ENCODE measurements around the gene SUN2.
"Not testable (repeated sequence)": the region's sequence is repeated elsewhere in the genome, so short reads cannot be mapped to it uniquely, and the experiment has no call there.

Gene SUN2, protein sequence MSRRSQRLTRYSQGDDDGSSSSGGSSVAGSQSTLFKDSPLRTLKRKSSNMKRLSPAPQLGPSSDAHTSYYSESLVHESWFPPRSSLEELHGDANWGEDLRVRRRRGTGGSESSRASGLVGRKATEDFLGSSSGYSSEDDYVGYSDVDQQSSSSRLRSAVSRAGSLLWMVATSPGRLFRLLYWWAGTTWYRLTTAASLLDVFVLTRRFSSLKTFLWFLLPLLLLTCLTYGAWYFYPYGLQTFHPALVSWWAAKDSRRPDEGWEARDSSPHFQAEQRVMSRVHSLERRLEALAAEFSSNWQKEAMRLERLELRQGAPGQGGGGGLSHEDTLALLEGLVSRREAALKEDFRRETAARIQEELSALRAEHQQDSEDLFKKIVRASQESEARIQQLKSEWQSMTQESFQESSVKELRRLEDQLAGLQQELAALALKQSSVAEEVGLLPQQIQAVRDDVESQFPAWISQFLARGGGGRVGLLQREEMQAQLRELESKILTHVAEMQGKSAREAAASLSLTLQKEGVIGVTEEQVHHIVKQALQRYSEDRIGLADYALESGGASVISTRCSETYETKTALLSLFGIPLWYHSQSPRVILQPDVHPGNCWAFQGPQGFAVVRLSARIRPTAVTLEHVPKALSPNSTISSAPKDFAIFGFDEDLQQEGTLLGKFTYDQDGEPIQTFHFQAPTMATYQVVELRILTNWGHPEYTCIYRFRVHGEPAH

GRCh38 chr22:38755911-38756532, at the start of gene SUN2:
TSS of gene SUN2 (minus strand) at chr22:38755998. CDS start at chr22:38752628, 3,370 bp downstream.
- DNase-seq, result peak; percentile 95

- DNase-seq, result not testable (repeated sequence)
Observed at GRCh38 chr22:38805041-38805593, 49.3 kb upstream of the SUN2 start.

GRCh38 chr22:38802671-38803121, 46.9 kb upstream of the SUN2 start:
- no peak for DNase-seq

DNA sequence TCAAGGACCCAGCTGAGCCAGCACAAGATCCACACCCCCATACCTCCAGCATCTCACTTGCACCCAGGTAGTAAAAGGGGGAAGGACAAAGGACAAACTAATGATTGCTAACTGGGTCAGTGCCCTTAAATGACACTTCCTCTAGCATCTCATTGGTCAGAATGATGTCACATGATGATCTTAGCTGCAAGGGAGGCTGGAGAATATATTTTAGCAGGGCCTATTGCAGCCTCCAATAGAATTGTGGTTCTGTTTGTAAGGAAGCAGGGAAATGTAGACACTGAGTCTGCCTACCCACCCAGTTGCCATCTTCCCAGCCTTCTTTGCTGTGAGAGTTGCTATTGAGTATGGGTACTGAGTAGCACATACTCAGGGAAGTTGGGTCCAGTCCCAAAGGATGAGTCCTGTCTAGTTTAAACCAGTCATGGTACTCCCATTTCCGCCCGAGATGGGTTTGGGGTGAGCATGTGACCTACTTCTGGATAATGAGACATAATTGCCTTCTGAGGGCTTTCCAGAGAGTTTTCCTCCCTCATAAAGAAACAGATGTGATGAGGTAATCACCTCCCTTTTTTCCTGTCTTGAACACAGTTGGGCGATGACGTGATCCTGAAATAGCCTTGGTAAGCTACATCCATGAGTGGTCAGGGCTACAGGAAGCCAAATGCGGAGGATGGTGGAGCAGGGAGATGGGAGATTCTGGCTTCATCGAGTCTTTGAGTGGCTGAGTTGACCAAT, 43.6 kb upstream of the SUN2 start:
- no peak for DNase-seq

DNA sequence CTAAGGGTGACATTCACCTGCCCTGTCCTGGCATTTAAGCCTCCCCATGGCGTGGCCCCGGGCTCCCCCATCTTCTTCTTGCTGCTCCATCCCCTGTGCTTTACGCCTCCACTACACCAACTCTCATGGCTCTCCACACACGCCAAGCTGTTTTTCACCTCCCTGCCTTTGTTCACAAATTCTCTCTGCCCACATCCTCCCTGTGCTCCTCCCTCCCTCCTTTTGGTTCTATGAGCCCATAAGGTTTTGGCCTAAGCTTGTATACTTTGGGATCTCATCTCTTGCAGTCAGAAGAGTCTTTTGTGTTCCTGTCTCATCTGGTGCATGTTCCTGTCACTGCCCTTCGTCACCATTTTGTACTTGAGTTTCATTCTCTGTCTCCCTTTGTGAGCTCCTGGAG, 42.7 kb upstream of the SUN2 start:
- no peak for DNase-seq

- no peak for DNase-seq
Observed at GRCh38 chr22:38796262-38796957, 40.6 kb upstream of the SUN2 start.

DNA sequence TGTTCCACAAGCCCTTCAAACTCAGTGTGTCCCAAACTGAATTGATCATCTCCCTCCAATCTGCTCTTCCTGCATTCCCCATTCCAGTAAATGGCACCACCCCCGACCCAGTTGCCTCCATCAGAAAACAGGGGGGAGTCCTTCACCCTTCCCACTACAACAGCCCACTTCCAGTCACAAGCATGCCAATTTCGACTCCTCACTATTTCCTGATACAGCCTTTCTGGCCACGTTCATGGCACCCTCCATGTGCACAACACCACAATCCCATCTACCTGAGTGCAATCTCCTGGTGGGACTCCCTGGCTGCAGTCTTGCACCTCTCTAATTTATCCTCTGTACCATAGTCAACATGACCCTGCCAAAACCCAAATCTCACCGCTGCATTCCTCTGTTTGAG, 39.8 kb upstream of the SUN2 start:
- DNase-seq, result no peak

- peak; percentile 98 for DNase-seq
Observed at GRCh38 chr22:38793721-38794466, 38.1 kb upstream of the SUN2 start, which contains the start of gene DNAL4. TSS of gene DNAL4 (minus strand) at chr22:38794143. CDS start at chr22:38782731, 11,412 bp downstream.

DNA sequence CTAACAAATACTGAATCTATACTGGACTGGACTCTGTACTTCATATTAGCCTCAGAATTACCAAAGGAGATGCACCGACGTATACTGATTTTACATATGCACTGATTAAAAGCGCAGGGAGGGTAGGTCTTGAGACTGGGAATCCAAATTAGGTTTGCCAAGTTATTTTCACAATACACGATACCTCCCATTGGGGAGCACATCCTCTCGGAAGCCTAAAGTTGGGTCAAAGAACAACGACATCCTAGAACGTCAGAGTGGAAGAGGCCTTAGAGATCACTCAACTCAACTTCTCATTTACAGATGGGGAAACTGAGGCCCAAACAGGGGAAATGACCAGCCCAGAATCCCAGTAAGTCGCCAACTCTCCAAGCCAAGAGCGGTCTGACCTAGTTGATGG, 37.5 kb upstream of the SUN2 start:
- no peak for DNase-seq

DNA sequence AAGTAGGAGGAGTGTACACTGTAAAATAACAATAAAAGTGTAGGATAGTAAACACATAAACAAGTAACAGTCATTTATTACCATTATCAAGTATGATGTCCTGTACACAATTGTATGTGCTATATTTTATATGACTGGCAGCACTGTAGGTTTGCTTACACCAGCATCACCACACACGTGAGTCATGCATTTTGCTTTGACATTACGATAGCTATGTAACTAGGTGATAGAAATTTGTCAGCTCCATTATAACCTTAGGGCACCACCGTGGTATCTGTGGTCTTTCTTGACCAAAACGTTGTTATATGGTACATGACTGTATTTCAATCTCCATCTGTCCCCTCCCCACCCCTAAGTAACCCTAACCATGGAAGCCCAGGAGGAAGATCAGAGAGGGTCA, 37.0 kb upstream of the SUN2 start:
- no peak for DNase-seq

- no peak for DNase-seq
Observed at GRCh38 chr22:38789606-38790005, 33.8 kb upstream of the SUN2 start.

DNA sequence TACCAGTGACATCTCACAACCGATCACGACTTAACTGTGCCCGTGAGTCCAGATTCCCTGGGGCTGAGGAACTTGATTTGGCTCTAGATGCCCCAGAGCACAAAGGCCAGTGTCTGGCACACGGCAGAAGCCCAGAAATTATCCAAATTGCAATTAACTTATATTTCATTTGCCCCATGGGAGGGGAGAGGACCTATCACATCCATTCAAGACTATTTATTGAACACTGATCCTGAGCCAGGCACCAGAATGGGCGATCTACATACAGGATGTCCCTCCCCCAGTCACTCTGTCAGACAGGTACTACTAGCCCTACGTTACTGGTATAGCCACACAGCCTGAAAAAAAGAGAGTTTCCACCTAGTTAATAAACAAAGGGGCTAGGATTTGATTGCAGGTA, 33.0 kb upstream of the SUN2 start:
- DNase-seq, result no peak

GRCh38 chr22:38788021-38788816, 32.4 kb upstream of the SUN2 start:
- DNase-seq, result no peak

DNA sequence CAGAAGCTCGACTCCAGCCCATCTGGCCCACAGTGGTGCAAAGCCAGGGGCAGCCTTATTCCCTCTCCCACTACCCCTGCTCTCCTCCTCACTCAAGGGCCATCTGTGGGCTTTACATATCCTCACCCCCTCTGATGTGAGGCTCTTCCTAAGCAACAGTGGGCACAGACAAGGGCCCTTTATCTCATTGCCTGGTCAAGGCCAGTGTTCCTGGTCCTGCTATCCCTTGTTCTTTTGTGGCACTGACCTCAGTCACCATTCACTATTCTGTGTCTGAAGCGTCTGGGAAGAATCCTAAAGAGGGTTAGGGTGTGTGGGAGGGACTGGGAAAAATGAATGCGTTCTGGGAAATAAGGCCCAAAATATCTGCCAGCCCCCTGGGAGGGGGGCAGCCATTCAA, 30.8 kb upstream of the SUN2 start:
- DNase-seq, result no peak

GRCh38 chr22:38784856-38785255, 29.1 kb upstream of the SUN2 start:
- no peak for DNase-seq

- no peak for DNase-seq
Observed at GRCh38 chr22:38784035-38784434, 28.2 kb upstream of the SUN2 start.

- no peak for DNase-seq
Observed at GRCh38 chr22:38783095-38783615, 27.4 kb upstream of the SUN2 start.

GRCh38 chr22:38782402-38783094, 26.8 kb upstream of the SUN2 start:
- DNase-seq, result no peak

- DNase-seq, result no peak
Observed at GRCh38 chr22:38781033-38781432, 25.2 kb upstream of the SUN2 start.

Data from CD4-positive, alpha-beta T cell treated with Interleukin-17A for 1 hour (primary cell).